Endothelial cell of umbilical vein (primary cell): Measurements from ENCODE around the gene PTGR3. TPM values are rescaled to one million over a fixed set of nuclear protein-coding genes. Genes with fewer than 3 reads are reported as not detected.
"Not testable (repeated sequence)": the region's sequence is repeated elsewhere in the genome, so short reads cannot be mapped to it uniquely, and the experiment has no call there.

ENCODE experiments used
- BruUV-seq: library from RNA; stranded (reverse); fragments of 400-500 nt; replicated peaks from 2 replicates; lab custom pipeline; 2021; lab: Mats Ljungman, UMichigan
- CTCF ChIA-PET: fragments of 300-600, 350-600 bp; sonication (Branson Sonifier 250); formaldehyde crosslinking; loops from one replicate; lab custom pipeline; 2021; ENCODE audit warnings: antibody characterized with exemption, inconsistent platforms; lab: Charles Lee
- POLR2A ChIA-PET: fragments of 300-600, 350-600 bp; sonication (Branson Sonifier 250); formaldehyde crosslinking; loops from one replicate; lab custom pipeline; 2021; ENCODE audit warnings: antibody characterized with exemption, inconsistent platforms; lab: Charles Lee
- DNase-seq: peaks from one replicate; pipeline ENCODE4 v3.0.0-alpha.2; 2011; ENCODE audit warnings: low read depth, low spot score
- FAIRE-seq: peaks from 2 replicates; lab custom pipeline; 2011; peaks lifted over from hg19 to GRCh38; lab: Jason Lieb, UNC
- H2AFZ ChIP-seq: 2 replicates; pipeline ENCODE4 v1.6.0; 2012; ENCODE audit warnings: low read depth, low read length, control low read depth, inconsistent platforms
- H3K27ac ChIP-seq: 2 replicates; pipeline ENCODE4 v1.5.1; 2011; ENCODE audit warnings: low read depth, mild to moderate bottlenecking, control low read depth, low read length, moderate library complexity; ENCODE audit not compliant: insufficient read depth
- H3K27me3 ChIP-seq, 2 experiments: 2 replicates each; pipeline versions ENCODE4 v1.6.0 to v1.6.1; 2011; ENCODE audit warnings: low read length in 2 of 2, mixed read lengths in 1 of 2; ENCODE audit not compliant: control insufficient read depth in 2 of 2, insufficient read depth in 2 of 2
- H3K36me3 ChIP-seq, 2 experiments: 2 replicates in 1 of 2; 3 replicates in 1 of 2; pipeline ENCODE4 v1.5.1; 2011; ENCODE audit warnings: low read length in 2 of 2, mild to moderate bottlenecking in 1 of 2, moderate library complexity in 1 of 2; ENCODE audit not compliant: control insufficient read depth in 2 of 2, insufficient read depth in 2 of 2; ENCODE audit errors: extremely low read depth in 1 of 2
- H3K4me1 ChIP-seq: 3 replicates; pipeline ENCODE4 v1.5.1; 2011; ENCODE audit warnings: mild to moderate bottlenecking, low read length; ENCODE audit not compliant: control insufficient read depth, insufficient read depth; ENCODE audit errors: extremely low read depth
- H3K4me2 ChIP-seq: 2 replicates; pipeline ENCODE4 v1.6.1; 2011; ENCODE audit warnings: low read length, control low read depth, mixed read lengths; ENCODE audit not compliant: insufficient read depth
- H3K4me3 ChIP-seq, 3 experiments: fragments of 200-600 bp in 1 of 3; sonication (generic), shearing (Covaris generic) in 1 of 3; replicated peaks in 1 of 3; 2 replicates each; pipeline ENCODE4 v1.5.1; 2011 to 2016; ENCODE audit warnings: control low read depth in 3 of 3, low read length in 3 of 3, mild to moderate bottlenecking in 2 of 3, inconsistent platforms in 1 of 3, low read depth in 1 of 3, moderate library complexity in 1 of 3; ENCODE audit not compliant: insufficient read depth in 1 of 3
- H3K79me2 ChIP-seq: 2 replicates; pipeline ENCODE4 v1.6.0; 2012; ENCODE audit warnings: low read length, inconsistent platforms; ENCODE audit not compliant: control insufficient read depth, insufficient read depth
- H3K9ac ChIP-seq: replicated peaks from 2 replicates; pipeline ENCODE3; 2011; ENCODE audit warnings: low read length, control low read depth; ENCODE audit not compliant: insufficient read depth; ENCODE audit errors: extremely low read depth
- H3K9me1 ChIP-seq: replicated peaks from 3 replicates; pipeline ENCODE4 v1.6.0; 2011; ENCODE audit warnings: mild to moderate bottlenecking, low read length; ENCODE audit not compliant: control insufficient read depth, insufficient read depth; ENCODE audit errors: extremely low read depth
- H3K9me3 ChIP-seq: replicated peaks from 2 replicates; pipeline ENCODE4 v1.5.1; 2012; ENCODE audit warnings: low read length, inconsistent platforms; ENCODE audit not compliant: control insufficient read depth, insufficient read depth
- H4K20me1 ChIP-seq: replicated peaks from 2 replicates; pipeline ENCODE3; 2011; ENCODE audit warnings: mild to moderate bottlenecking, low read length; ENCODE audit not compliant: control insufficient read depth, insufficient read depth; ENCODE audit errors: extremely low read depth
- CTCF ChIP-seq, 2 donors: IDR thresholded peaks; 1 replicate in 1 of 2; 2 replicates in 1 of 2; pipeline ENCODE4 v1.5.1; 2011; ENCODE audit warnings: low read length in 2 of 2, mild to moderate bottlenecking in 2 of 2, moderate library complexity in 2 of 2, control low read depth in 1 of 2, inconsistent platforms in 1 of 2, low read depth in 1 of 2; ENCODE audit not compliant: insufficient read depth in 1 of 2; ENCODE audit errors: extremely low read depth in 1 of 2
- EZH2 ChIP-seq: IDR thresholded peaks from 2 replicates; pipeline ENCODE4 v1.6.1; 2012; ENCODE audit warnings: borderline replicate concordance, low read depth, mild to moderate bottlenecking, moderate library complexity, low read length, inconsistent platforms; ENCODE audit not compliant: severe bottlenecking
- FOS ChIP-seq: IDR thresholded peaks from 2 replicates; pipeline ENCODE4 v1.6.1; 2011; ENCODE audit warnings: mild to moderate bottlenecking, low read length, moderate library complexity, borderline replicate concordance; ENCODE audit not compliant: insufficient read depth
- GATA2 ChIP-seq: IDR thresholded peaks from 2 replicates; pipeline ENCODE4 v1.7.0; 2011; ENCODE audit warnings: low read depth, mild to moderate bottlenecking, moderate library complexity, mixed read lengths, low read length; ENCODE audit not compliant: insufficient read length, insufficient read depth
- JUN ChIP-seq: IDR thresholded peaks from 2 replicates; pipeline ENCODE4 v1.6.1; 2011; ENCODE audit warnings: borderline replicate concordance, low read depth; ENCODE audit not compliant: insufficient read length, insufficient read depth
- MAX ChIP-seq: IDR thresholded peaks from 2 replicates; pipeline ENCODE4 v1.6.1; 2011; ENCODE audit not compliant: insufficient read depth, insufficient read length
- MYC ChIP-seq: IDR thresholded peaks from one replicate; pipeline ENCODE4 v1.6.1; 2011; ENCODE audit warnings: mild to moderate bottlenecking, low read depth, low read length
- POLR2A ChIP-seq: IDR thresholded peaks from 2 replicates; pipeline ENCODE4 v1.6.1; 2012; ENCODE audit warnings: low read depth, mild to moderate bottlenecking, control low read depth, low read length
- POLR2AphosphoS5 ChIP-seq: IDR thresholded peaks from 2 replicates; pipeline ENCODE4 v1.6.1; 2012; ENCODE audit warnings: low read depth, mild to moderate bottlenecking, control low read depth, low read length, moderate library complexity; ENCODE audit not compliant: insufficient read depth
- dilution Hi-C: fragments of 300-500 bp; cut with MboI; formaldehyde crosslinking; loops from one replicate; pipeline ENCODE4 v1.15.0; 2019; ENCODE audit warnings: low sequenced_read_pairs; ENCODE audit not compliant: extremely low pct_ligation_motif_present
- intact Hi-C: fragments of 100-400 bp; cut with micrococcal nuclease; formaldehyde crosslinking; loops from one replicate; pipeline ENCODE4 v1.10.0; 2022
- polyA plus RNA-seq, 4 experiments: library from polyadenylated mRNA; depleted of rRNA in 3 of 4; stranded (reverse) in 3 of 4; unstranded in 1 of 4; fragments of >200 nt; gene quantifications; 2 replicates each; pipeline versions ENCODE4 v1.2.1 to v1.2.3, GENCODE V29; 2011 to 2012; ENCODE audit warnings: missing spikeins in 1 of 4
- total RNA-seq: library from RNA; stranded (reverse); gene quantifications from 2 replicates; pipeline ENCODE4 v1.2.3, GENCODE V29; 2021

PTGR3 gene
- total and polyA plus RNA-seq, 2 donors (not counting 3 experiments of a cell fraction or from before 2014, with no cell fraction given) = 13.9 to 21.9 TPM

- H3K9me3 ChIP-seq, FAIRE-seq, H3K4me1 ChIP-seq, H3K36me3 ChIP-seq, H2AFZ ChIP-seq, H3K4me3 ChIP-seq, H3K4me2 ChIP-seq, H3K79me2 ChIP-seq, POLR2A ChIA-PET, H3K9me1 ChIP-seq, H3K9ac ChIP-seq, BruUV-seq, CTCF ChIA-PET, dilution Hi-C loops, H3K27ac ChIP-seq, H4K20me1 ChIP-seq, intact Hi-C loops, H3K27me3 ChIP-seq, DNase-seq: not testable (repeated sequence)
- peak; percentile 67 for TF ChIP-seq GATA2
Observed at GRCh38 chr18:75187702-75188101, 21.2 kb downstream of the PTGR3 start.

- Histone ChIP-seq H3K27ac (no peak overlapping the region), H3K79me2 (no peaks in the 10 kb centered on the region), H3K9ac (no peak overlapping the region), H3K27me3 (peaks cover 1 to 7% of the 10 kb centered on the region in 2 experiments), H3K9me1 (no peaks in the 10 kb centered on the region), H2AFZ (no peak overlapping the region), H3K4me1 (no peaks in the 10 kb centered on the region), H3K9me3 (no peaks in the 10 kb centered on the region), H3K4me3 (no peak overlapping the region), H4K20me1 (no peaks in the 10 kb centered on the region), H3K36me3 (no peaks in the 10 kb centered on the region), H3K4me2 (no peak overlapping the region)
- CTCF ChIA-PET = no interaction called here
- dilution Hi-C loops (no loop called here), intact Hi-C loops (no loop called here)
- FAIRE-seq (no peak), DNase-seq (no peak)
- no TSS peak for BruUV-seq
- POLR2A ChIA-PET = no interaction called here
- TF ChIP-seq GATA2 (no peak), FOS (no peak), MAX (no peak), EZH2 (no peak), MYC (no peak), CTCF (IDR thresholded peaks at IDR 0.05; ENCODE audit: extremely low read depth in 1 of 2, insufficient read depth in 1 of 2, low read depth in 1 of 2, low read length in 2 of 2) (no peak), JUN (no peak), POLR2A (no peak), POLR2AphosphoS5 (no peak)
Observed at GRCh38 chr18:75185460-75185859, 23.5 kb downstream of the PTGR3 start.
